OCI-LY3 (cell line): ENCODE results near the gene ZCCHC18.

Experiments used
- EZH2phosphoT487 ChIP-seq: fragments of 200-600 bp; shearing (Covaris generic); IDR thresholded peaks from 2 replicates; pipeline ENCODE4 v1.6.1; 2018; ENCODE audit warnings: antibody characterized with exemption, mixed run types, low read depth
- TF ChIP-seq, protein P1 (sequence below): fragments of 200-600, 300-600 bp; sonication (generic); IDR thresholded peaks from 2 replicates; pipeline ENCODE4 v1.5.1; 2014; ENCODE audit warnings: antibody characterized with exemption, low read length, low read depth

GRCh38 chrX:104118765-104119164 is 6.4 kb downstream of the ZCCHC18 start:
- TF ChIP-seq, protein P1, sequence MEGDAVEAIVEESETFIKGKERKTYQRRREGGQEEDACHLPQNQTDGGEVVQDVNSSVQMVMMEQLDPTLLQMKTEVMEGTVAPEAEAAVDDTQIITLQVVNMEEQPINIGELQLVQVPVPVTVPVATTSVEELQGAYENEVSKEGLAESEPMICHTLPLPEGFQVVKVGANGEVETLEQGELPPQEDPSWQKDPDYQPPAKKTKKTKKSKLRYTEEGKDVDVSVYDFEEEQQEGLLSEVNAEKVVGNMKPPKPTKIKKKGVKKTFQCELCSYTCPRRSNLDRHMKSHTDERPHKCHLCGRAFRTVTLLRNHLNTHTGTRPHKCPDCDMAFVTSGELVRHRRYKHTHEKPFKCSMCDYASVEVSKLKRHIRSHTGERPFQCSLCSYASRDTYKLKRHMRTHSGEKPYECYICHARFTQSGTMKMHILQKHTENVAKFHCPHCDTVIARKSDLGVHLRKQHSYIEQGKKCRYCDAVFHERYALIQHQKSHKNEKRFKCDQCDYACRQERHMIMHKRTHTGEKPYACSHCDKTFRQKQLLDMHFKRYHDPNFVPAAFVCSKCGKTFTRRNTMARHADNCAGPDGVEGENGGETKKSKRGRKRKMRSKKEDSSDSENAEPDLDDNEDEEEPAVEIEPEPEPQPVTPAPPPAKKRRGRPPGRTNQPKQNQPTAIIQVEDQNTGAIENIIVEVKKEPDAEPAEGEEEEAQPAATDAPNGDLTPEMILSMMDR: no peak
- no peak for TF ChIP-seq EZH2phosphoT487
